Activated naive CD8-positive, alpha-beta T cell treated with anti-CD3 and anti-CD28 coated beads, Interleukin-2, amount 50 U/mL, for 16 hours (primary cell): ENCODE results near the gene FBXL12.
"Not testable (repeated sequence)": the region's sequence is repeated elsewhere in the genome, so short reads cannot be mapped to it uniquely, and the experiment has no call there.

ENCODE experiments used
- DNase-seq: peaks from one replicate; pipeline ENCODE4 v3.0.0-alpha.2; 2020; ENCODE audit warnings: low read depth, low spot score

Gene FBXL12

DNA sequence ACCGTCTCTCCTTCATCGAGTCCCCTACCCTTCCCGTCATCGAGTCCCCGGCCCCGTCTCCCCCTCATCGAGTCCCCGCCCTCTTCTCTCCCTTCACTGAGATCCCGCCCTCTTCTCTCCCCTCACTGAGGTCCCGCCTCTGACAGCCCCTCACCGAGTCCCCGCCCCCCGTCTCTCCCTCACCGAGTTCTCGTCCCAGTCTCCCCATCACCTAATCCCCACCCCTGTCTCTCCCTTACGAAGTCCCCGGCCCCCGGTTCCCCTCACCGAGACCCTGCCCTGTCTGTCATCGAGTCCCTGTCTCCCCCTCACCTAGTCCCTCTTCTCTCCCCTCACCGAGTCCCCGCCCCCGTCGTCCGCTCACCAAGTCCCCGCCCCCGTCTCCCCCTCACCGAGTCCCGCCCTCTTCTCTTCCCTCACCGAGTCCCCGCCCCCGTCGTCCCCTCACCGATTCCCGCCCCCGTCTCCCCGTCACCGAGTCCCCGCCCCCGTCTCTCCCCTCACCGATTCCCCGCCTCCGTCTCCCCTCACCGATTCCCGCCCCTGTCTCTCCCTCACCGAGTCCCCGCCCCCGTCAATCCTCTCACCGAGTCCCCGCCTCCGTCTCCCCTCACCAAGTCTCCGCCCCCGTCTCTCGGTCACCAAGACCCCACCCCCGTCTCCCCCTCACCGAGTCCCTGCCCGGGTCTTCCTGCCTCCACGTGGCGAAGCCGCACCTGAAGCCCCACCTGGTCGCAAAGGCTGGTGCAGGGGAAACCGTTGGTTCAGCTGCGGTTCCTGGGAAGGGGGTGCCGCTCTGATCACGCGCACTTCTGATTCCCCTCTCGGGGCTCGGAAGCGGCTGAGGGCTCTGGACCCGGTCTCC lies 26.4 kb downstream of the FBXL12 start:
- DNase-seq, result peak; percentile 91

DNA sequence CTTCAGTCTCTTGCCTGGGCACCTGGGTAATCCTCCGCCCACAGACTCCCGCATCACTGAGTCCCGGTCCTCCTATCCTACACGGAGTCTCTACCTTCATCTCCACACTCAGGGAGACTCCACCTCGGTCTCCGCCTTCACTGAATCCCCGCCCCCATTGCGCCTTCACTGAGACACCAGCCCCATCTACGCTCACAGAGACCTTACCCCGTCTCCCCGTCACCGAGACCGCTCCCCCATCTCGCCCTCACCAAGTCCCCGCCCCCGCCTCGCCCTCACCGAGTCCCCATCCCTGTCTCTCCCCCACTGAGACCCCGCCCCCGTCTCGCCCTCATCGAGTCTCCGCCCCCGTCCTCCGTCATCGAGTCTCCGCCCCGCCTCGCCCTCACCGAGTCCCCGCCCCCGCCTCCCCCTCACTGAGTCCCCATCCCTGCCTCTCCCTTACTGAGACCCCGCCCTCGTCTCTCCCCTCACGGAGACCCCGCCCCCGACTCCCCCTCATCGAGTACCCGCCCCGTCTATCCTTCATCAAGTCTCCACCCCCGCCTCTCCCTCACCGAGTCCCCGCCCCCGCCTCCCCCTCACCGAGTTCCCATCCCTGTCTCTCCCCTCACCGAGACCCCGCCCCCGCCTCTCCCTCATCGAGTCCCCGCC lies 27.2 kb downstream of the FBXL12 start:
- peak; percentile 87 for DNase-seq

GRCh38 chr19:9791073-9791367 lies 27.9 kb downstream of the FBXL12 start:
- DNase-seq, result not testable (repeated sequence)

GRCh38 chr19:9789579-9789978 lies 29.3 kb downstream of the FBXL12 start:
- DNase-seq, result not testable (repeated sequence)

- DNase-seq, result no peak
Measured at GRCh38 chr19:9789066-9789465, 29.8 kb downstream of the FBXL12 start.

DNA sequence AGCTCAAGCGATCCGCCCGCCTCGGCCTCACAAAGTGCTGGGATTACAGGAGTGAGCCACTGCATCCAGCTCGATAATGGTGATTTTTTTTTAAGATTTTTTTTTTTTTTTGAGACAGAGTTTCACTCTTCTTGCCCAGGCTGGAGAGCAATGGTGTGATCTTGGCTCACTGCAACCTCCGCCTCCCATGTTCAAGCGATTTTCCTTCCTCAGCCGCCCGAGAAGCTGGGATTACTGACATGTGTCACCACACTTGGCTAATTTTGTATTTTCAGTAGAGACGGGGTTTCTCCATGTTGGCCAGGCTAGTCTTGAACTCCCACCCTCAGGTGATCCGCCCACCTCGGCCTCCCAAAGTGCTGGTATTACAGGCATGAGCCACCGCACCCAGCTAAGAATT lies 30.3 kb downstream of the FBXL12 start:
- DNase-seq, result not testable (repeated sequence)

DNA sequence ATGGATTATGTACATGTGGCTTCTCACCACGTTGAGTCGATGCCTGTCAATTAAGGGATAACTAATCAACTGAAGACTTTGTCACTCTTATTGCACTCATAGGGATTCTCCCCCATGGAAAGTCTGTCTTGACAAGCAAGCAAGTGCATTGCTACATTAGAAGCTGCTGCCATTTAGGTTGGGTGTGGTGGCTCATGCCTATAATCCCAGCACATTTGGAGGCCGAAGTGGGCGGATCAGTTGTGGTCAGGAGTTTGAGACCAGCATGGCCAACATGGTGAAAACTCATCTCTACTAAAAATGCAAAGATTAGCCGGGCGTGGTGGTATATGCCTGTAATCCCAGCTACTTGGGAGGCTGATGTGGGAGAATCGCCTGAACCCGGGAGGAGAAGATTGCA lies 32.1 kb downstream of the FBXL12 start:
- DNase-seq, result no peak

DNA sequence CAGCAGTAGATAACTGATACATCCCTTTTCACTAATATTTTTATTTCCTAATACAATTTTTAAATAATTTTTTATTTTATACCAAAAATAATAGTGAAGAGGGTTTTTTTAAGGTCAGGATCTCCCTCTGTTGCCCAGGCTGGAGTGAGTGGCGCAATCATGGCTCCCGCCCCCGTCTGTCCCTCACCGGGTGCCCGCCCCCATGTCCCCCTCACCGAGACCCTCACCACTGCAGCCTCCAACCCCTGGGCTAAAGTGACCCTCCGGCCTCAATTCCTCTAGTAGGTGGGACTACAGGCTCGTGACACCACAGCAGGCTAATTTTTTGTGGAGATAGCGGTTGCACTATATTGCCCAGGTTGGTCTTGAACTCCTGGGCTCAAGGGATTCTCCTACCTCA lies 32.5 kb downstream of the FBXL12 start:
- DNase-seq, result no peak

- peak; percentile 99 for DNase-seq
Measured at GRCh38 chr19:9785367-9786331, 33.2 kb downstream of the FBXL12 start.

DNA sequence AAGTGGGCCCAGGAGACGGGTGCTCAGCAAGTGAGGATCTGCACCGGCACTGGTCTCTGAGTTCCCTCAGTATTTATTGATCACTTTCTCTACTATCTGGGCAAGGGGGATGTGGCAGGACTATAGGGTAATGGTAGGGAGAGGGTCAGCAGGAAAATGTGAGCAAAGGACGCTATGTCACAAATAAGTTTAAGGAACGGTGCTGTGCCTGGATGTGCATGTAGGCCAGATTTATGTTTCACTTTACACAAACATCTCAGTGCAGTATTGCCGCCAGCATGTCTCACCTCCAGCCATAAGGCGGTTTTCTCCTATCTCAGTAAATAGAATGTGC lies 34.7 kb downstream of the FBXL12 start:
- not testable (repeated sequence) for DNase-seq

GRCh38 chr19:9782338-9782737 lies 36.5 kb downstream of the FBXL12 start:
- DNase-seq, result no peak

DNA sequence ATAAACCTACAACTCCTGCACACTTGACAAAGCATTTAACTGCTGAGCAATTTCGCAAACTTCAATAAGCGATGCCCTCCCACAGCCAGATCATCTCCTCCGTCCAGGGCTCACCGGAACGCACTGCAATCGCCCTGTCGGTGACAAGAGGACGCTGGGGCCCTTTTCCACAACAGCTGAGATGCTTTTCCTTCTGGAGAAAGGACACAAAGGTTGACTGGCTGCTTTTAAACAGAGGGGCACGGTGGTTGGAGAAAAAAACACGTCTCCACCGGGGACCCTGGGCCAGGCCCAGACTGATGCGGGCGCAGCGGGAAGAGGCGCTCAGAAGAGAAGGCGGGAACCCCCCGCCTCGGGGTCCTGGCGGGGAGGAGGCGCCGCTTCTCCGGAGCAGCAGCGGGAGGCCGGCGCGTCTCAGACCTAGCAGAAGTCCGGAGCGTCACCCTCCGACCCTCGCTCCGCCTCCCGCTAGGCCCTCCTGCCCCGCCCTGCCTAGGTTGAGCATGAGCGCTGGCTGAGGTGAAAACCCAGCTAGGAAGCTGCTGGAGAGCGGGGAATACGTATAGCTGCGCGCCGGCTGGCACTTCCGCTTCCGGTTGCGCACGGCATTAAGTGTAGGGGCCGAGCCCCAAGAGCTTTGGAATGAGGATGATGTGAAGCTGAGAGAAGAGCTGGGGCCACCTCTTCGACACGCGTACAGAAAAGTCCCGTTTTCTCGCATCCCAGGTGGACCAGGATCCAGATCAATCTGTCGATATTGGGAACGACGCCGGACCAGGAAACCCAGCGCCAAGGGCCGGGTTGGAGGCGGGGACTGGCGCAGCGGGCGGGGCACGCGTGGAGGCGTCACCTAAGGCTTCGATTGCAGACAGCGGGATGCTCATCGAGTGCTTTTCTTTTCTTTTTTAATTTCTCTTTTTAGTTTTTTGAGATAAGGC lies 50.4 kb downstream of the FBXL12 start, which contains the start of gene ZNF846:
Gene ZNF846, minus strand, starts transcription at position 564 of the 938 bp plus-strand sequence. CDS start 3,788 bp downstream, outside the sequence.
- peak; percentile 80 for DNase-seq
